Left cardiac atrium (tissue), 4 donors: Measurements from ENCODE around the gene AGPAT4. TPM values are rescaled to one million over a fixed set of nuclear protein-coding genes. Genes with fewer than 3 reads are reported as not detected.
A peak's percentile ranks its signal among the peaks of the same experiment; 100 is the strongest.

Experiments used
- ATAC-seq, 2 donors: fragments of 200-7000 bp; cut with Tn5 transposase; one replicate each; pipeline ENCODE4 v1.9.1; 2020; ENCODE audit warnings: mild to moderate bottlenecking in 2 of 2, moderate library complexity in 2 of 2
- DNase-seq: peaks from one replicate; pipeline ENCODE4 v3.0.0-alpha.2; 2020
- intact Hi-C, 2 donors: fragments of 100-400 bp; cut with DNase I; formaldehyde crosslinking; loops; one replicate each; pipeline versions ENCODE4 v1.14.1 to v1.15.1; 2022 to 2023
- total RNA-seq, 2 donors: library from RNA; stranded (reverse); fragmentation: NEBNext Ultra II Directional; extraction: Animal tissue kit (Norgen Biotek cat#: 25700); gene quantifications; one replicate each; pipeline ENCODE4 v1.2.1, GENCODE V29; 2021
- donor health status: DM: no; HTN: yes; CAD: no.
- donor health status: DM: no; HTN: yes; CAD: no; lungs with severe emphysema.
- donor health status: DM: yes; HTN: yes; CAD: no.
- donor health status: Dilated cardiomyopathy.

The AGPAT4 gene
- total RNA-seq, 2 donors from 2014 or later, result 2.9 to 4.6 TPM

- DNase-seq (no peak), ATAC-seq (no peak)
- intact Hi-C loops, result loop anchor here (10.0 kb wide), 1 partner anchor 220 kb away; no protein-coding TSS in a partner anchor
Measured at GRCh38 chr6:161154796-161155335, 119.0 kb downstream of the AGPAT4 start.

DNA sequence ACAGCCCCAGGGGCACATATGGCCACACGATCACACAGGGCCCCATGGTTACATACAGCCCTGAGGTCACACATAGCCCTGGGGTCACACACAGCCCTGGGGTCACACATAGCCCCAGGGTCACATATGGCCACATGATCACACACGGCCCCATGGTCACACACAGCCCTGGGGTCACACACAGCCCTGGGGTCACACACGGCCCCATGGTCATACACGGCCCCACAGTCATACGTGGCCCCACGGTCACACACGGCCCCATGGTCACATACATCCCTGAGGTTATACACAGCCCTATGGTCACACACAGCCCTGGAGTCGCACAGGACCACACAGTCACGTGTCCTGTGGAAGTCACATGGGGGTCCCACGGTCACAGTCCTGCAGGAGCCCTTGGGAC lies 120.1 kb downstream of the AGPAT4 start:
- DNase-seq, result no peak
- no peak for ATAC-seq
- intact Hi-C loops, result loop anchor here (10.0 kb wide), 1 partner anchor 221 kb away; no protein-coding TSS in a partner anchor

- ATAC-seq (peak in 1 of 2 donors; percentile 39), DNase-seq (no peak)
- intact Hi-C loops, result loop anchor here (10.0 kb wide), 1 partner anchor 222 kb away; no protein-coding TSS in a partner anchor
Measured at GRCh38 chr6:161152907-161153662, 120.8 kb downstream of the AGPAT4 start.

- no peak for DNase-seq
- no peak for ATAC-seq
- intact Hi-C loops, result loop anchor here (10.0 kb wide), 1 partner anchor 222 kb away; no protein-coding TSS in a partner anchor
Measured at GRCh38 chr6:161152527-161152862, 121.4 kb downstream of the AGPAT4 start.

DNA sequence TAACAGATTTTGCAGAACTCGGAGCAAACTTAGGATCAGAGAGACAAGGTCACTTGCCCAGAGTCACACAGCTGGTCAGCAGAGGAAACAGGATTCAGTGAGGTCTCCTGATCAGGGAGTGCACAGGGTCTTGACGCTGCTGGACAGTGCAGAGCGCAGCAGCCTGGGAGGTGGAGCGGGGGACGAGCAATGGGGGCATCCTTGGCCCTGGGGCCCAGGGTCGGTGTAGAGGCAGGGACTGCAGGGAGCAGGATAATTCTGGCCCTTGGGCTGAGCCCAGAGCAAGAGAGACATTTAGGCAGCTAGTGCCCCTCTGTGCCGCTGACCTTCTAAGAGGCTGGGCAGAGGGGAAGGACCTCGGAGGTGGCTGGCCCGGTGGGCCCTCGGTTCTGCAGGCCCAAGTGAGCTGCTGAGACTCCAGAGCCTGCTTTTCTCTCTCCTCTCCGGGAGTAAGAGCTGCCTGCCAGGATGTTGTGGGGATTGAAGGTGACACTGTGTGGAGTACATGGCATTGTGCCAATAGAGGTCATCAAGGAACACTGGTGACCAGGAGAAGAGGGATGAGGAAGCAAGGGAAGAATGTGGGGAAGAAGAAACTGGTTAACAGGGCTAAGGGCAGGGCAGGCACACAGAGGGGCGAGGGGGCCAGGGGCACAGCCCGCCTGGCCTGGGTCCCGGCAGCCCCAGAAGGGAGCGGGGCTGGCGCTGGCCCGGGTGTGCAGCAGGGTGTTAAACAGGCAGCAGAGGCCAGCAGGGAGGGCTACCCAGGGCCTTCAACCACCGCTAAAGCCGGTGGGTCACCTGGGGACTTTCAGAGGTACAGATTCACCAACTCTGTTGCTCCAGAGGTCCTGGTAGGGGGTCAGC lies 122.0 kb downstream of the AGPAT4 start:
- intact Hi-C loops, result loop anchor here (10.0 kb wide), 1 partner anchor 223 kb away; no protein-coding TSS in a partner anchor
- ATAC-seq (peak; percentile 48 to 65), DNase-seq (no peak)

DNA sequence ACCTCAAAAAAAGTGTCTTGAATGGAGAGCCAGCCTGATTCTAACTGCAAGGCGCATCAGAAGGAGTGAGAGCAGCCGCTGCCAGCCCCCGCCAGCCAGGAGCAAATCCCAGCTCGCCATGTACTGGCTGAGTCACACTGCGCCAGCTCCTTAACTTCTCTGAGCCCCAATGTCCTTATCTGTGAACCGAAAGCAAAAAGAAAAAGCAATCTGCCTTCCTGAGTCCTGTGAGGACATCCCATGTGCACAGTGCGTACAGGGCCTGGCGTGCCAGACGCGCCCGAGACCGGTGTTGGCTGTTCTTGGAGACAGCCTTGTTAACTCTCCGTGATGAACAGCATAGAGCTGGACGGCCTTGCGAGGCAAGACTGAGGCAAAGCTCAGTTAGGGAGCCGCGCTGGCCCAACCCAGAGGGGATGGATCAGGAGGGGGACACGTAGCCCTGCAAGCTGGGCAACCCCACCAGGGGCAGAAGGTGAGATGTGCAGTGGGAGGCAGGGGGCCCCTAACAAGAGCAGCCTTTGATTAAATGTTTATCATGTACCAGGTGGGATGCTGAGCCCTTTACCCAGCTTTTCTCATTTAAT lies 122.7 kb downstream of the AGPAT4 start:
- intact Hi-C loops, result loop anchor here (10.0 kb wide), 1 partner anchor 224 kb away; no protein-coding TSS in a partner anchor
- DNase-seq, result no peak
- ATAC-seq, result no peak

- intact Hi-C loops, result loop anchor here (10.0 kb wide), 1 partner anchor 224 kb away; no protein-coding TSS in a partner anchor
- DNase-seq, result no peak
- no peak for ATAC-seq
Measured at GRCh38 chr6:161150566-161150965, 123.3 kb downstream of the AGPAT4 start.

GRCh38 chr6:161150136-161150535 lies 123.7 kb downstream of the AGPAT4 start:
- no peak for ATAC-seq
- intact Hi-C loops, result loop anchor here (10.0 kb wide), 1 partner anchor 225 kb away; no protein-coding TSS in a partner anchor
- DNase-seq, result no peak

- ATAC-seq (no peak), DNase-seq (no peak)
- intact Hi-C loops, result no loop called here
Measured at GRCh38 chr6:161143663-161144430, 130.0 kb downstream of the AGPAT4 start.

GRCh38 chr6:161142957-161143296 lies 130.9 kb downstream of the AGPAT4 start:
- ATAC-seq, result no peak
- intact Hi-C loops, result no loop called here
- DNase-seq, result no peak

DNA sequence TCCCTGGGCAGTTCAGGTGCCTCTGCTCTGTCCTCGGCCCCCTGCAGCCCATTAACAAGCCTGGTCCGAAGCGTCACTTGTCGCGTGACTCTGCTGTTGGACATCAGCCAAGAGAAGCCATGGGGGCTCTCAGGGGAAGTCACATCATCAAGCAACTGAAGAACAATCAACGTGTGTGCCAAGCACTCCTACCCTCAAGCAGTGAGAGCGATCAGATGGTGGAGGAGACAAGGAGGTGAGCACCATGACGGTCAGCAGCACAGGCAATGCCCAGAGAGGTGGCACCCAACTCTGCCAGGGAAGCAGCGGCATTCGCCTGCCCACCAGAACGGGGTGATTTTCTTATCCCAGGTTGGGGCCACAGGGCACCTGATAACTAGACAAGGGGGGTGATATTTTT lies 132.7 kb downstream of the AGPAT4 start:
- intact Hi-C loops, result no loop called here
- no peak for DNase-seq
- no peak for ATAC-seq

DNA sequence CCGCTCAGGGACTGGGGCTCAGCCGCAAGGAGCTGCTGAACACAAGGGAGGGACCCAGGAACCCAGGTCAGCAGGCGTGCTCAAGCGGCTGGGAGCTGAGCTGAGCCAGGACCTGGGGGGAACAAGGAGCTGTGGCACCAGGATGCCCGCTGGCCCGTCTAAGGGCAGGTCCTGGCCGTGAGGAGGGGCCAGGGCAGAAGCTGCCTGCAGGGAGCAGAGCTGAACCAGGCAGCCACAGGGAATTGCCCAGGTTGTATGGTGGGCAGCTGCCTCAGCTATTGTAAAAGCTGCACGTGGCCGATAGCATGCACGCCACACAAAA lies 133.3 kb downstream of the AGPAT4 start:
- ATAC-seq (no peak), DNase-seq (no peak)
- intact Hi-C loops, result no loop called here

- ATAC-seq, result peak in 1 of 2 donors; percentile 38
- intact Hi-C loops, result no loop called here
- no peak for DNase-seq
Measured at GRCh38 chr6:161139766-161140553, 133.9 kb downstream of the AGPAT4 start.

- DNase-seq (no peak), ATAC-seq (no peak)
- intact Hi-C loops, result no loop called here
Measured at GRCh38 chr6:161139304-161139765, 134.5 kb downstream of the AGPAT4 start.

DNA sequence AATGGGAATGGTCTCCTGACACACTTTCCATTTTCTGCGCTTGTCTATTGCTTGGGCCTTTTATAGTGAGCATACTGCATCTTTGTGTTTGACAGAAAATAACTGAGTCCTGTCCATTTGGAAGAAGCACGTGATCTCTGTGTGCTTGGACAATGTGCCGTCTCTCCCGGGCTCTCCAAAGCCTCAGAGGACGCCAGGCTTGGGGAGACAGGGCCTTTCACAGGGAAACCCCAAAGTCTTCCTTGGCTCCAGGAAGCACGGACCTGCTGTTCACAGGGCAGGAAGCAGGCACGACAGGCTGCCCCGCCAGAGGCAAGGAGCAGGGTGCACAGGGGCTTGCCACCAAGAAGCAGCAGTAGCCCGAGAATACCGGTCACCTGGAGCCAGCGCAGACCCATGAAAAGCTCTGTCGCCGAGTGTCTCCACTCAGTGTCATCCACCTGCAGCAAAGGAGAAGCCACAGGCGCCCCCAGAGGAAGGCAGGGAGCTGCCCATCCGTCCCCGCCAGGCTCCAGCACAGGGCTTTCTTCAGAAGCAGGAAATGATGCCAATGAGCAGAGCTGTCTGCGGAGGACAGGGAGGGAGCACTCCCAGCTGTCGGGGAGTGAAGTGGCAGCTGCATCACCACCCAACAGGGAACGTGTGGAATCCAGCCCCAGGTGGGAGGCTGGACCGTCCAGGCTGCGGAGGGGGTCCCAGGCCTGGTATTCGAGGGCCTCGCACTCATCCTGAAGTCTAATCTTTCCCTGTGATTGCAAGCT lies 135.1 kb downstream of the AGPAT4 start:
- ATAC-seq, result no peak
- no peak for DNase-seq
- intact Hi-C loops, result no loop called here

DNA sequence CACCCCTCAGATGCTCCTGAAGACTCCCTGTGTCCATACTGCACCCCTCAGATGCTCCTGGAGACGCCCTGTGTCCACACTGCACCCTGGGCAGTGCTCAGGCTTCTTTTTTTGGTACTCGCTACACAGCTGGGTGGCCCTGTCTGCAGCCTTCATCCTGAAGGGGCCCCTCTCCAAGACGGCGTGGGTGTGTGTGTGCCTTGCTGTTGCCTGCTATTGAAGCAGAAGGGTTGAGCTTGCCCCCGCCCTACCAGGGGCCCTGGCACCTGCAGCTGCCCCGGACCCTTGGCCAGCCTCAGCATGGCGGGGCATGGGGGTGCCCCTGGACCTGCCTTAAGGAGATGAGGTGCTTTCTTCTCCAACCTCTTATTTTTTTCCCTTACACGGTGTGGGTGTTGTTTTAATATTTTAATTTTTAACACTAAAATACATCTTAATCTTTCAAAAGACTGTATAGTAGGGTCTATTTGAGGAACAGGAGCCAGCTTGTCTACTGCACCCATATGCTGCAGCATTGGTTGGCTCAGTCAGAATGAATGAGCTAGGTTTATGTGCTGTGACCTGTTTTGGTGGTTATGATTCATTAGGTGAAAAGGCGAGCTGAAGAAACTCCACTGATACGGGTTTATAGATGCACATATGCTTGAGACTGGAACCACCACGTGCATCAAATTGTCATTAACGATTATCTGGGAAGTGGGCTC lies 135.9 kb downstream of the AGPAT4 start:
- DNase-seq, result no peak
- no peak for ATAC-seq
- intact Hi-C loops, result no loop called here

GRCh38 chr6:161137320-161137719 lies 136.5 kb downstream of the AGPAT4 start:
- ATAC-seq, result no peak
- intact Hi-C loops, result no loop called here
- DNase-seq, result no peak
